ENCODE data around the gene CTNNA3.

CTNNA3 gene

DNA sequence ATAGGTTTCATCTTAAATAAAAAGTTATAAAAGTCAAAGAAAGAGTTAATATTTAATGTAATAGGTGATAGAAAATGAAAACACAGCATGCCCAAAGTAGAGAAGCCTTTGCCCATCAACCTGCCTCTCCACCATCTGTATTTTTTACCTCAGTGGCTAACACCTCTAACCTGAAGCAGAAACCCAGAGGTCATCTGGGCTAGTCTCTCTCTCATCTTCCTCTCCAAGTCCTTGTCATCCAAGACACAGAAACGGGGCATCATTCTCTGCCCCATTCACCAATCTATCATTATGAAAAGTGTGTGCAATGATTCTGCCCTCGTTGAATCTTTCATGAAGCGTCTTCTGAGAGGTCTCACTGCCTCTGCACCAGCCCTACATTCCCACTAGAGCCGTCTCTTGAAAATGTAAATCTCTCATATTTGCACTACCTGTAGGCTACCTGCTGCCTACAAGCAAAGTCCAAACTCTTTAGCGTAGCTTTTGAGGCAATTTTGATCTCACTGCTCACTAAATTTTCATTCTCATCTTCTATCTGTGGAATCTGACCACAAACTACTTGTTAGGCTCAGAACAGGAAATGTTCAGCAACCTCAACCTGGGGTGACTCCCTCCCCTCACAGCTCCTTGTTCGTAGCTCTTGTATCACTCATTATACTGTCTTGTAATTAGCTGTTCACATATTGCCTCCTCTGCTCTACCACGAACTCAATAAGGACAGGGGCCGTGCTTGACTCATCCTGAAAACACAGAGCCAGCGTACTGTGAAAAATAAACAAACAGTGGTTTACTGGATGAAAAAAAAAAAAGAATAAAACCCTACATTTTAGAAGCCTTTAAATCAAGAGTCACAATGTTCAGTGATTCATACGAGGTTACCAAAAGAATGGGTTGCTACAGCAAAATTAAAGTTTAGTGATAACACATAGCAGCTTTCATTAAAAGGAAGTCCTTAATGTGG lies 83.1 kb downstream of the CTNNA3 start:
- no peak overlapping the region for H3K9ac ChIP-seq
- no peak overlapping the region for H2AFZ ChIP-seq
- no peaks in the 10 kb centered on the region for H3K27me3 ChIP-seq (ENCODE audit: control insufficient read depth, insufficient read depth, low read length)
- no peak overlapping the region for H3K27ac ChIP-seq
- H3K4me2 ChIP-seq (ENCODE audit: low read length) = no peak overlapping the region
- no peaks in the 10 kb centered on the region for H3K4me1 ChIP-seq
- H3K9me3 ChIP-seq (ENCODE audit: control insufficient read depth, low read length) = no peaks in the 10 kb centered on the region
- H3K79me2 ChIP-seq = no peaks in the 10 kb centered on the region
- H3K4me3 ChIP-seq (ENCODE audit: low read depth, low read length) = no peak overlapping the region
- TF ChIP-seq, protein P1, sequence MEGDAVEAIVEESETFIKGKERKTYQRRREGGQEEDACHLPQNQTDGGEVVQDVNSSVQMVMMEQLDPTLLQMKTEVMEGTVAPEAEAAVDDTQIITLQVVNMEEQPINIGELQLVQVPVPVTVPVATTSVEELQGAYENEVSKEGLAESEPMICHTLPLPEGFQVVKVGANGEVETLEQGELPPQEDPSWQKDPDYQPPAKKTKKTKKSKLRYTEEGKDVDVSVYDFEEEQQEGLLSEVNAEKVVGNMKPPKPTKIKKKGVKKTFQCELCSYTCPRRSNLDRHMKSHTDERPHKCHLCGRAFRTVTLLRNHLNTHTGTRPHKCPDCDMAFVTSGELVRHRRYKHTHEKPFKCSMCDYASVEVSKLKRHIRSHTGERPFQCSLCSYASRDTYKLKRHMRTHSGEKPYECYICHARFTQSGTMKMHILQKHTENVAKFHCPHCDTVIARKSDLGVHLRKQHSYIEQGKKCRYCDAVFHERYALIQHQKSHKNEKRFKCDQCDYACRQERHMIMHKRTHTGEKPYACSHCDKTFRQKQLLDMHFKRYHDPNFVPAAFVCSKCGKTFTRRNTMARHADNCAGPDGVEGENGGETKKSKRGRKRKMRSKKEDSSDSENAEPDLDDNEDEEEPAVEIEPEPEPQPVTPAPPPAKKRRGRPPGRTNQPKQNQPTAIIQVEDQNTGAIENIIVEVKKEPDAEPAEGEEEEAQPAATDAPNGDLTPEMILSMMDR (IDR thresholded peaks at IDR 0.05) = no peak
- no peaks in the 10 kb centered on the region for H3K36me3 ChIP-seq (ENCODE audit: control insufficient read depth, insufficient read depth, low read length)

DNA sequence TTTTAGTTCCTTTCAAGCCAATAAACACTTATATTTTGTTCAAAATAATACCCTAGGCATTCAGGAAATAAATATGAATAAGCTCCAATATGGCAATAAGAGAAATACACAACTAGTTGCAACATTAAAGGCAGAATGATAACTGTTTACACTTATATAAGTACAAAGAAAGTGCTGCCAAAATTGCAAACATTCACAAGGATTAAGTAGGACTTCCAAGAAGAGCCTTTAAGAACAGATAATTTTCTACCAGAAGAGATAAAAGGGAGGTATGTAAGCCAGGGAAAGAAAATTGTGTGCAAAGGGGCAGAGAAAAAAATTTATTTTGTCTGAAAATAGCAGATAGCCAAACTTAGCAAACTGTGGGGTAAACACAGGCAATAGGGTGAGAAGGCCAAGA lies 83.8 kb downstream of the CTNNA3 start:
- Histone ChIP-seq H3K36me3 (ENCODE audit: control insufficient read depth, insufficient read depth, low read length) (no peaks in the 10 kb centered on the region), H2AFZ (no peak overlapping the region), H3K4me2 (ENCODE audit: low read length) (no peak overlapping the region), H3K27ac (no peak overlapping the region), H3K79me2 (no peaks in the 10 kb centered on the region), H3K9ac (no peak overlapping the region), H3K4me3 (ENCODE audit: low read depth, low read length) (no peak overlapping the region), H3K9me3 (ENCODE audit: control insufficient read depth, low read length) (no peaks in the 10 kb centered on the region), H3K27me3 (ENCODE audit: control insufficient read depth, insufficient read depth, low read length) (no peaks in the 10 kb centered on the region), H3K4me1 (no peaks in the 10 kb centered on the region)
- TF ChIP-seq, protein P1 (IDR thresholded peaks at IDR 0.05) = no peak

DNA sequence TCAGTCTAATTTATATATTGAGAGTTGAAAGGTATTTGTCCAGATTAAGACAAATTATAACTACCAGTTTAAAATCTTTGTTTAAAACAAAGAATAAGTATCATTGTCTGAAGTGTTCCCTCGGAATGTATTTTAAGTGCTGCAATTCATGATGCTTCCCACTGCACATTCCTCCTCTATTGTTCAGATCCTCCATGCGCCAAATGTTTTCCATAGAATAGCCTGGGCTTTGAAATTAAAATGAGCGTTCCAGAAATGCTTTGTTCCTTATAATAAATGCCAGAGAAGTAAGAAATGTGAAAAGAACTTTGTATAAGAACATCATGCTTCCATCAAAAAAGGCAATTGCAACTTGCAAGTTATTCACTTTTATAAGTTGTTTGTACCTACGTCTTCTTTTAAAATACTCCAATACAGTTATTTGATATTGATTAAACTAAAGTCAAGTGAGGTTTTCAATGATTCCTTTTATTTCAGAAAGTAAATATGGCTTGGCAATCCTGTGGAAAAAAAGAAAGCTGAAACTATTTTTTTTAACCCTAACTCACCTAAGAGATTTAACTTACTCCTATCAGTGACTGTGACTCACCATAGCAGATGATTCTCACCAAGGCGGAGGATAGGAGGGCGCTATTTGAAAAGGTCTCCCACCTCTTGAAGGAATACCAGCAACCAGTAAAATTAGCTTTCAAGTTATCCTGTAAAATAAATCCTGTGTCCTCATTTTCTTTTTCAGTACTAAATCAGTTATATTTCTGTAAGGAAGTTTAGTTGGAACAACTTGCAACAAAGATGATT lies 85.8 kb downstream of the CTNNA3 start:
- Histone ChIP-seq H3K4me1 (no peaks in the 10 kb centered on the region), H3K27ac (no peak overlapping the region), H3K9ac (no peak overlapping the region), H3K36me3 (ENCODE audit: control insufficient read depth, insufficient read depth, low read length) (no peaks in the 10 kb centered on the region), H3K4me3 (ENCODE audit: low read depth, low read length) (no peak overlapping the region), H3K27me3 (ENCODE audit: control insufficient read depth, insufficient read depth, low read length) (no peaks in the 10 kb centered on the region), H3K79me2 (no peaks in the 10 kb centered on the region), H3K9me3 (ENCODE audit: control insufficient read depth, low read length) (no peaks in the 10 kb centered on the region), H2AFZ (no peak overlapping the region), H3K4me2 (ENCODE audit: low read length) (no peak overlapping the region)
- TF ChIP-seq, protein P1 (IDR thresholded peaks at IDR 0.05) = no peak

DNA sequence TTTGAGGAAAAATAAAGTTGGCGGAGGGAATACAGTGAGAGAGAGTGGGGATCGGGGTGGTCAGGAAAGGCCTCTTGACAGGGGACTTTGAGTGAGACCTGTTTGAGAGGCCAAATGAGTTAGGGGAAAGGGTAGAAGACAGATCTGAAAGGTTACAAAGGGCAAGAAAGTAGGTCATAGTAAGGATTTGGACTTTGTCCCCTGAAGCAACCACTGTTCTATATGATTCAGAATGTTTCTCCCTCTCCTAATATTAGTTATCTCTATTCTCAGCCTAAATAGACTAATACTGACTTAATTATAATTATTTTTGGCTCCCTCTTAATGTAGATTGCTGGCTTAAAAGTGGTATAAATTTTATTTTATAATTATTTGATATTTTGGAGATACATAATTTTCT lies 88.0 kb downstream of the CTNNA3 start:
- H3K27ac ChIP-seq = no peak overlapping the region
- H3K4me1 ChIP-seq = no peaks in the 10 kb centered on the region
- no peaks in the 10 kb centered on the region for H3K36me3 ChIP-seq (ENCODE audit: control insufficient read depth, insufficient read depth, low read length)
- no peaks in the 10 kb centered on the region for H3K79me2 ChIP-seq
- no peak overlapping the region for H3K4me3 ChIP-seq (ENCODE audit: low read depth, low read length)
- no peak overlapping the region for H3K4me2 ChIP-seq (ENCODE audit: low read length)
- H3K27me3 ChIP-seq (ENCODE audit: control insufficient read depth, insufficient read depth, low read length) = no peaks in the 10 kb centered on the region
- TF ChIP-seq, protein P1 (IDR thresholded peaks at IDR 0.05) = no peak
- no peak overlapping the region for H3K9ac ChIP-seq
- H2AFZ ChIP-seq = no peak overlapping the region
- H3K9me3 ChIP-seq (ENCODE audit: control insufficient read depth, low read length) = no peaks in the 10 kb centered on the region

Measured in parathyroid adenoma (tissue), 2 donors.